Smooth muscle cell (in vitro differentiated cells): ENCODE measurements around the gene ULK4. TPM values are rescaled to one million over a fixed set of nuclear protein-coding genes. Genes with fewer than 3 reads are reported as not detected.
"Not testable (repeated sequence)": the region's sequence is repeated elsewhere in the genome, so short reads cannot be mapped to it uniquely, and the experiment has no call there.

Experiments used
- DNase-seq: peaks from one replicate; lab custom pipeline; 2025; ENCODE audit not compliant: unreplicated experiment; lab: John Stamatoyannopoulos, UW
- H2AFZ ChIP-seq: fragments of 200-600 bp; sonication (generic); 2 replicates; pipeline ENCODE4 v1.6.0; 2016; ENCODE audit warnings: antibody characterized with exemption, low read depth, mild to moderate bottlenecking
- H3F3A ChIP-seq: fragments of 200-600 bp; sonication (generic); 2 replicates; pipeline ENCODE4 v1.6.0; 2017; ENCODE audit warnings: antibody characterized with exemption, low read depth
- H3K27ac ChIP-seq: fragments of 200-600 bp; sonication (generic); 2 replicates; pipeline ENCODE4 v1.5.1; 2016; ENCODE audit warnings: low read depth, mild to moderate bottlenecking
- H3K27me3 ChIP-seq: fragments of 200-600 bp; sonication (generic); 2 replicates; pipeline ENCODE4 v1.6.1; 2016; ENCODE audit warnings: low read depth, mild to moderate bottlenecking
- H3K36me3 ChIP-seq: fragments of 200-600 bp; sonication (generic); 2 replicates; pipeline ENCODE4 v1.5.1; 2016; ENCODE audit warnings: low read depth
- H3K4me1 ChIP-seq: fragments of 200-600 bp; sonication (generic); 2 replicates; pipeline ENCODE4 v1.5.1; 2016; ENCODE audit warnings: low read depth
- H3K4me2 ChIP-seq: fragments of 200-600 bp; sonication (generic); 2 replicates; pipeline ENCODE4 v1.6.0; 2016; ENCODE audit warnings: mild to moderate bottlenecking
- H3K4me3 ChIP-seq: fragments of 200-600 bp; sonication (generic); 2 replicates; pipeline ENCODE4 v1.5.1; 2016; ENCODE audit warnings: mild to moderate bottlenecking
- H3K79me2 ChIP-seq: fragments of 200-600 bp; sonication (generic); 2 replicates; pipeline ENCODE4 v1.6.0; 2016; ENCODE audit warnings: low read depth, mild to moderate bottlenecking
- H3K9ac ChIP-seq: fragments of 200-600 bp; sonication (generic); 2 replicates; pipeline ENCODE4 v1.6.0; 2016; ENCODE audit warnings: low read depth
- H3K9me3 ChIP-seq: fragments of 200-600 bp; sonication (generic); replicated peaks from 2 replicates; pipeline ENCODE4 v1.5.1; 2016; ENCODE audit warnings: low read depth
- H4K20me1 ChIP-seq: fragments of 200-600 bp; sonication (generic); 2 replicates; pipeline ENCODE4 v1.6.0; 2016; ENCODE audit warnings: low read depth
- WGBS: methylation state at CpG from one replicate; pipeline ENCODE4 v1.1.7; 2016; ENCODE audit warnings: low lambda C conversion rate; 5-methylcytosine and 5-hydroxymethylcytosine counted together
- polyA plus RNA-seq: library from polyadenylated mRNA; unstranded; fragments of >200 nt; fragmentation: Nextera tagmentation; extraction: Ambion mirVana; gene quantifications from 2 replicates; pipeline ENCODE4 v1.2.1, GENCODE V29; 2016
- total RNA-seq: library from RNA; depleted of rRNA; stranded (reverse); fragments of >200 nt; gene quantifications from 2 replicates; pipeline ENCODE4 v1.2.3, GENCODE V29; 2014
- TF ChIP-seq, protein P1 (sequence below): fragments of 200-600 bp; sonication (generic); IDR thresholded peaks from 2 replicates; pipeline ENCODE4 v1.5.1; 2017; ENCODE audit warnings: borderline replicate concordance, mild to moderate bottlenecking, antibody characterized with exemption; ENCODE audit not compliant: insufficient read depth, poor library complexity, severe bottlenecking

The ULK4 gene
- total and polyA plus RNA-seq, 2 experiments from 2014 or later: 4.3 to 14.2 TPM

DNA sequence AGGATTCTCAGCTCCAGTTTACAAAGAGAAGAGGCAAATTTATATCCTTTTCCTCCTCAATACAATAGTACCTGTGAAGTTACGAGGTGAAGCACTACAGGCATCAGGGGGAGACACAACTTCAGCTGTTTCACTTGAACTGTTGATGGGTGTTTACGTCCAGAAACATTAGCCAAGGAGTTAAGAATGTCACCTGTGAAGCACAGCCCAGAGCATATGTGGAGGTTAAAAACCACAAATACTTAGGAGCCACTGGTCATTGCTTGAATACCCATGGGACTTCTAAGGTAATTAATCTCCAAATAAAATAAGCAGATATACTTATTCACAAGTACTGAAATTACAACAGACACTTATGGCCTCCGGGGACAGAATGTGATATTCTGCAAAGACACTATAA, 246.5 kb downstream of the ULK4 start:
- no peak for DNase-seq
- H3K79me2 ChIP-seq: no peaks in the 10 kb centered on the region
- no peaks in the 10 kb centered on the region for H3K36me3 ChIP-seq
- peak overlapping the region; percentile 0 for H3K27ac ChIP-seq
- no peak overlapping the region for H3K4me3 ChIP-seq
- TF ChIP-seq, protein P1, sequence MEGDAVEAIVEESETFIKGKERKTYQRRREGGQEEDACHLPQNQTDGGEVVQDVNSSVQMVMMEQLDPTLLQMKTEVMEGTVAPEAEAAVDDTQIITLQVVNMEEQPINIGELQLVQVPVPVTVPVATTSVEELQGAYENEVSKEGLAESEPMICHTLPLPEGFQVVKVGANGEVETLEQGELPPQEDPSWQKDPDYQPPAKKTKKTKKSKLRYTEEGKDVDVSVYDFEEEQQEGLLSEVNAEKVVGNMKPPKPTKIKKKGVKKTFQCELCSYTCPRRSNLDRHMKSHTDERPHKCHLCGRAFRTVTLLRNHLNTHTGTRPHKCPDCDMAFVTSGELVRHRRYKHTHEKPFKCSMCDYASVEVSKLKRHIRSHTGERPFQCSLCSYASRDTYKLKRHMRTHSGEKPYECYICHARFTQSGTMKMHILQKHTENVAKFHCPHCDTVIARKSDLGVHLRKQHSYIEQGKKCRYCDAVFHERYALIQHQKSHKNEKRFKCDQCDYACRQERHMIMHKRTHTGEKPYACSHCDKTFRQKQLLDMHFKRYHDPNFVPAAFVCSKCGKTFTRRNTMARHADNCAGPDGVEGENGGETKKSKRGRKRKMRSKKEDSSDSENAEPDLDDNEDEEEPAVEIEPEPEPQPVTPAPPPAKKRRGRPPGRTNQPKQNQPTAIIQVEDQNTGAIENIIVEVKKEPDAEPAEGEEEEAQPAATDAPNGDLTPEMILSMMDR: no peak
- H2AFZ ChIP-seq: no peak overlapping the region
- H4K20me1 ChIP-seq: no peaks in the 10 kb centered on the region
- no peaks in the 10 kb centered on the region for H3K9me3 ChIP-seq
- H3K9ac ChIP-seq: no peak overlapping the region
- H3F3A ChIP-seq: no peaks in the 10 kb centered on the region
- no peak overlapping the region for H3K4me2 ChIP-seq
- 91% methylated on average over 3 of the region's 3 CpGs for WGBS
- no peaks in the 10 kb centered on the region for H3K27me3 ChIP-seq
- H3K4me1 ChIP-seq: no peaks in the 10 kb centered on the region

DNA sequence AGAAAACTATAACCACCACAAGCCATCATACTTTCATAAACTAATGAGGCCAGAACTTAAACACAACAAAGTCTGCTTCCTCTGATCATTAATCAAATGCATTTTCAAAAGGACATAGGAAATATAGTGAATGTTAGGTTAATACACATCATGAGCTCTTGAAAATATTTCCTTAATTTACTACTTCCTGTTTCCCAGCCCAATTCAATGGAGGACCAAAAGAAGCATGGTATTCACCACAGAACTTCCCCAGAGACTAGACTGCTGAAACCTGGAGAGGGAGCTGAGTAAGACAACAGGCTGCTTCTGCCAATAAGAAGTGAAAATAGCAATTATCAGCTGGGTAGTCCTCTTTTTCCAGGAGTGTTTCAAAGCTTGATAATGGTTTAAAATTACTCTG, 250.3 kb downstream of the ULK4 start:
- Histone ChIP-seq H3F3A (no peaks in the 10 kb centered on the region), H3K27ac (no peak overlapping the region), H3K79me2 (no peaks in the 10 kb centered on the region), H3K9me3 (no peaks in the 10 kb centered on the region), H3K4me1 (no peaks in the 10 kb centered on the region), H3K9ac (no peak overlapping the region), H4K20me1 (no peaks in the 10 kb centered on the region), H3K36me3 (no peaks in the 10 kb centered on the region), H3K4me3 (no peak overlapping the region), H3K27me3 (no peaks in the 10 kb centered on the region), H2AFZ (no peak overlapping the region), H3K4me2 (no peak overlapping the region)
- TF ChIP-seq, protein P1: no peak
- no peak for DNase-seq

DNA sequence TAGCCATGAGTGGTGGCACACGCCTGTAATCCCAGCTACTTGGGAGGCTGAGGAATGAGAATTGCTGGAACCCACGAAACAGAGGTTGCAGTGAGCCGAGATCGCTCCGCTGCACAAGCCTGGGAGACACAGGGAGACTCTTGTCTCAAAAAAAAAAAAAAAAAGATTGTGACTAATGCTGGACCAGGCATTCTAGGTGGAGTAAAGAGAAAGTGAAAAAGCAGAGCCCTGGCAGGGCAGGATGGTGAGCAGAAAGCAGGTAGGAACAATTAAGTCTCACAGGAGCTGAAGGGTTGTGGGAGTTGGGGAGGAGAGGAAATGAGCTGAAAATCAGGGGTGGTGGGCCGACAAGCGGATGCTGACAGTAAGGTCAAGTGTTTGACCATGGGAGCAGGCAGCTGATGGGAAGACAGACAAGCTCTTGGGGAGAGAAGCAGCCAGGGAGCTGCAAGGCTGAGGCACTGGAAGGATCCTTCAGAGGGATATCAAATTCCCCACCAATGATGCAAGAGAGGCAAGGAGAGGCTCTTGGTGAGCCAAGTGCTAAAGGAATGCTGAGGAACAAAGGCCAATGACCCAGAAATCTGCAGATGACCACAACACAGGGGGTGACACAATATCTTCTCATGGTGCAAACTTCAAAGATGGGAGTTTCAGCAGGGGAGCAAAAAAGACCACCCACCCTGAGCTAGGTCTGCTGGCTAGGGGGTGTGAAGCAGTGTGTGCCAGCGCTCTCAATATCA, 251.1 kb downstream of the ULK4 start:
- WGBS: 92% methylated on average over 8 of the region's 8 CpGs
- no peaks in the 10 kb centered on the region for H4K20me1 ChIP-seq
- no peaks in the 10 kb centered on the region for H3K9me3 ChIP-seq
- H3K27ac ChIP-seq: no peak overlapping the region
- no peak for DNase-seq
- no peak overlapping the region for H3K4me3 ChIP-seq
- no peaks in the 10 kb centered on the region for H3K27me3 ChIP-seq
- no peaks in the 10 kb centered on the region for H3F3A ChIP-seq
- no peaks in the 10 kb centered on the region for H3K4me1 ChIP-seq
- H3K9ac ChIP-seq: no peak overlapping the region
- no peaks in the 10 kb centered on the region for H3K36me3 ChIP-seq
- no peaks in the 10 kb centered on the region for H3K79me2 ChIP-seq
- no peak overlapping the region for H2AFZ ChIP-seq
- no peak overlapping the region for H3K4me2 ChIP-seq
- TF ChIP-seq, protein P1: no peak

DNA sequence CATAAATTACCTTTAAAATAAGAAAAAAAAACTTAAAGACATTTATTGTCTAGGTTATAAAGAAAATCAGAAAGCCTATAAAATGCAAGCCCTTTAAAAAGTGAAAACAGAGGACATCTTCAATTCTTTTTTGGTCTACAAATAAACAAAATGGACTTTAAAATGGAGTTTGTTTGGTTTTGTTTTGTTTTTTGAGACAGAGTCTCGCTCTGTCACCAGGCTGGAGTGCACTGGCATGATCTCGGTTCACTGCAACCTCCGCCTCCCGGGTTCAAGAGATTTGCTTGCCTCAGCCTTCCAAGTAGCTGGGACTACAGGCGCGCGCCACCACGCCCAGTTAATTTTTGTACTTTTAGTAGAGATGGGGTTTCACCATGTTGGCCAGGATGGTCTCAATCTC, 252.7 kb downstream of the ULK4 start:
- not testable (repeated sequence) for DNase-seq, H3K27ac ChIP-seq, H2AFZ ChIP-seq, H3K4me2 ChIP-seq, H3K79me2 ChIP-seq, H4K20me1 ChIP-seq, H3K4me1 ChIP-seq, H3K9me3 ChIP-seq, H3F3A ChIP-seq, H3K36me3 ChIP-seq, H3K9ac ChIP-seq, H3K4me3 ChIP-seq, H3K27me3 ChIP-seq
- WGBS: 96% methylated on average over 8 of the region's 8 CpGs
